Esophagus muscularis mucosa (tissue), 4 donors: ENCODE measurements around the gene SLC25A15. TPM values are rescaled to one million over a fixed set of nuclear protein-coding genes. Genes with fewer than 3 reads are reported as not detected.
"Not testable (repeated sequence)": the region's sequence is repeated elsewhere in the genome, so short reads cannot be mapped to it uniquely, and the experiment has no call there.

Source experiments
- DNase-seq: peaks from one replicate; pipeline ENCODE4 v3.0.0-alpha.2; 2017; ENCODE audit errors: extremely low spot score
- H3K27ac ChIP-seq, 4 donors: fragments of 200-600 bp; sonication (generic); replicated peaks in 1 of 4; 1 replicate in 3 of 4; 2 replicates in 1 of 4; pipeline ENCODE4 v1.5.1; 2016 to 2019; ENCODE audit warnings: mild to moderate bottlenecking in 1 of 4
- H3K27me3 ChIP-seq, 4 donors: fragments of 200-600 bp; sonication (generic); one replicate each; pipeline versions ENCODE4 v1.5.1 to v1.6.0; 2016 to 2019
- H3K36me3 ChIP-seq, 4 donors: fragments of 200-600 bp; sonication (generic); one replicate each; pipeline ENCODE4 v1.5.1; 2016 to 2019
- H3K4me1 ChIP-seq, 4 donors: fragments of 200-600 bp; sonication (generic); one replicate each; pipeline ENCODE4 v1.5.1; 2016 to 2019
- H3K4me3 ChIP-seq, 4 donors: fragments of 200-600 bp; sonication (generic); 1 replicate in 2 of 4; 2 replicates in 2 of 4; pipeline ENCODE4 v1.5.1; 2016 to 2019; ENCODE audit warnings: mild to moderate bottlenecking in 4 of 4, moderate library complexity in 1 of 4
- H3K9me3 ChIP-seq, 4 donors: fragments of 200-600 bp; sonication (generic); 1 replicate in 3 of 4; 2 replicates in 1 of 4; pipeline ENCODE4 v1.5.1; 2016 to 2019
- CTCF ChIP-seq, 3 experiments: fragments of 200-600 bp in 2 of 3; fragments of 450-650 bp in 1 of 3; sonication (generic) in 2 of 3; IDR thresholded peaks; one replicate each; pipeline ENCODE4 v1.5.1; 2017 to 2019; ENCODE audit warnings: antibody characterized with exemption in 3 of 3, mild to moderate bottlenecking in 2 of 3, moderate library complexity in 1 of 3
- EP300 ChIP-seq: sonication (generic); formaldehyde crosslinking; IDR thresholded peaks from one replicate; pipeline ENCODE4 v1.6.1; 2017; ENCODE audit warnings: antibody characterized with exemption
- POLR2A ChIP-seq: fragments of 450-650 bp; IDR thresholded peaks from one replicate; pipeline ENCODE4 v1.6.1; 2017; ENCODE audit warnings: antibody characterized with exemption, moderate library complexity, mild to moderate bottlenecking, low read depth
- POLR2AphosphoS5 ChIP-seq, 2 donors: sonication (generic); formaldehyde crosslinking; IDR thresholded peaks; one replicate each; pipeline ENCODE4 v1.6.1; 2017; ENCODE audit warnings: antibody characterized with exemption in 2 of 2
- WGBS: methylation state at CpG from one replicate; pipeline ENCODE4 v1.1.5; 2018; 5-methylcytosine and 5-hydroxymethylcytosine counted together
- intact Hi-C: fragments of 100-400 bp; cut with DNase I; formaldehyde crosslinking; loops from one replicate; pipeline ENCODE4 v1.15.1; 2023
- total RNA-seq, 4 donors: library from RNA; depleted of rRNA; stranded (reverse); fragments of >200 nt; gene quantifications; one replicate each; pipeline versions ENCODE4 v1.1.0 to v1.2.1, GENCODE V29; 2016

The SLC25A15 gene
- total RNA-seq, 4 donors from 2014 or later: 3.7 to 5.1 (median 4.5) TPM

- no peaks in the 10 kb centered on the region for H3K27me3 ChIP-seq
- H3K9me3 ChIP-seq: no peaks in the 10 kb centered on the region
- no peak overlapping the region for H3K4me3 ChIP-seq
- intact Hi-C loops: no loop called here
- H3K27ac ChIP-seq: no peak overlapping the region
- TF ChIP-seq CTCF (IDR thresholded peaks at IDR 0.05) (peak in 1 of 3 experiments; percentile 41), POLR2AphosphoS5 (IDR thresholded peaks at IDR 0.05) (no peak)
- 76% methylated on average over 6 of the region's 7 CpGs for WGBS
- H3K4me1 ChIP-seq: no peaks in the 10 kb centered on the region
- no peak for DNase-seq
- H3K36me3 ChIP-seq: peaks cover 10 to 47% (median 23%) of the 10 kb centered on the region in 4 donors
Observed at GRCh38 chr13:40813667-40814454, 24.4 kb downstream of the SLC25A15 start.

GRCh38 chr13:40814803-40815202 lies 25.4 kb downstream of the SLC25A15 start:
- WGBS: 97% methylated on average over 2 of the region's 2 CpGs
- peaks cover 10 to 38% (median 13%) of the 10 kb centered on the region in 4 donors for H3K36me3 ChIP-seq
- intact Hi-C loops: no loop called here

GRCh38 chr13:40818926-40819325 lies 29.5 kb downstream of the SLC25A15 start:
- H3K4me3 ChIP-seq: no peak overlapping the region
- no peaks in the 10 kb centered on the region for H3K9me3 ChIP-seq
- peaks cover 0 to 6% (median 0%) of the 10 kb centered on the region in 4 donors for H3K36me3 ChIP-seq
- no peak for DNase-seq
- 89% methylated on average over 5 of the region's 5 CpGs for WGBS
- intact Hi-C loops: no loop called here
- no peaks in the 10 kb centered on the region for H3K4me1 ChIP-seq
- no peak overlapping the region for H3K27ac ChIP-seq
- no peaks in the 10 kb centered on the region for H3K27me3 ChIP-seq
- no peak for TF ChIP-seq POLR2A
- no peak for TF ChIP-seq CTCF (IDR thresholded peaks at IDR 0.05)
- no peak for TF ChIP-seq EP300
- no peak for TF ChIP-seq POLR2AphosphoS5 (IDR thresholded peaks at IDR 0.05)

More at GRCh38 chr13:40814803-40815202, 25.4 kb downstream of the SLC25A15 start:
- no peak for DNase-seq
- no peaks in the 10 kb centered on the region for H3K27me3 ChIP-seq
- no peaks in the 10 kb centered on the region for H3K4me1 ChIP-seq
- no peaks in the 10 kb centered on the region for H3K9me3 ChIP-seq
- no peak overlapping the region for H3K27ac ChIP-seq
- TF ChIP-seq EP300: no peak
- no peak for TF ChIP-seq CTCF (IDR thresholded peaks at IDR 0.05)
- TF ChIP-seq POLR2A: no peak
- no peak for TF ChIP-seq POLR2AphosphoS5 (IDR thresholded peaks at IDR 0.05)
- H3K4me3 ChIP-seq: no peak overlapping the region

GRCh38 chr13:40819797-40820315 lies 30.4 kb downstream of the SLC25A15 start:
- no peak overlapping the region for H3K4me3 ChIP-seq
- no peaks in the 10 kb centered on the region for H3K27me3 ChIP-seq
- TF ChIP-seq POLR2AphosphoS5 (IDR thresholded peaks at IDR 0.05) (no peak), POLR2A (no peak), EP300 (no peak), CTCF (IDR thresholded peaks at IDR 0.05) (no peak)
- intact Hi-C loops: no loop called here
- H3K4me1 ChIP-seq: no peaks in the 10 kb centered on the region
- no peaks in the 10 kb centered on the region for H3K36me3 ChIP-seq
- H3K9me3 ChIP-seq: no peaks in the 10 kb centered on the region
- WGBS: 76% methylated on average over 1 of the region's 1 CpG
- DNase-seq: no peak
- H3K27ac ChIP-seq: no peak overlapping the region

GRCh38 chr13:40839725-40840124 lies 50.3 kb downstream of the SLC25A15 start:
- DNase-seq, intact Hi-C loops: not testable (repeated sequence)
- 68% methylated on average over 2 of the region's 2 CpGs for WGBS

GRCh38 chr13:40840955-40841354 lies 51.5 kb downstream of the SLC25A15 start:
- DNase-seq, H3K27ac ChIP-seq, H3K27me3 ChIP-seq, H3K4me3 ChIP-seq, H3K9me3 ChIP-seq, H3K36me3 ChIP-seq, intact Hi-C loops, H3K4me1 ChIP-seq: not testable (repeated sequence)
- WGBS: 84% methylated on average over 2 of the region's 2 CpGs

More at GRCh38 chr13:40839725-40840124, 50.3 kb downstream of the SLC25A15 start:
- H3K4me1 ChIP-seq, H3K27ac ChIP-seq, H3K27me3 ChIP-seq, H3K4me3 ChIP-seq, H3K36me3 ChIP-seq, H3K9me3 ChIP-seq: not testable (repeated sequence)
